Measurements from ENCODE around the gene NCAM1.

- TF ChIP-seq POLR2A (IDR thresholded peaks at IDR 0.05), result no peak
- TF ChIP-seq, protein P1, sequence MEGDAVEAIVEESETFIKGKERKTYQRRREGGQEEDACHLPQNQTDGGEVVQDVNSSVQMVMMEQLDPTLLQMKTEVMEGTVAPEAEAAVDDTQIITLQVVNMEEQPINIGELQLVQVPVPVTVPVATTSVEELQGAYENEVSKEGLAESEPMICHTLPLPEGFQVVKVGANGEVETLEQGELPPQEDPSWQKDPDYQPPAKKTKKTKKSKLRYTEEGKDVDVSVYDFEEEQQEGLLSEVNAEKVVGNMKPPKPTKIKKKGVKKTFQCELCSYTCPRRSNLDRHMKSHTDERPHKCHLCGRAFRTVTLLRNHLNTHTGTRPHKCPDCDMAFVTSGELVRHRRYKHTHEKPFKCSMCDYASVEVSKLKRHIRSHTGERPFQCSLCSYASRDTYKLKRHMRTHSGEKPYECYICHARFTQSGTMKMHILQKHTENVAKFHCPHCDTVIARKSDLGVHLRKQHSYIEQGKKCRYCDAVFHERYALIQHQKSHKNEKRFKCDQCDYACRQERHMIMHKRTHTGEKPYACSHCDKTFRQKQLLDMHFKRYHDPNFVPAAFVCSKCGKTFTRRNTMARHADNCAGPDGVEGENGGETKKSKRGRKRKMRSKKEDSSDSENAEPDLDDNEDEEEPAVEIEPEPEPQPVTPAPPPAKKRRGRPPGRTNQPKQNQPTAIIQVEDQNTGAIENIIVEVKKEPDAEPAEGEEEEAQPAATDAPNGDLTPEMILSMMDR (IDR thresholded peaks at IDR 0.05), result no peak
Observed at GRCh38 chr11:113014262-113015097, 53.3 kb downstream of the NCAM1 start.

Measured in vagina (tissue), 2 donors.